ENCODE results near the gene NDUFA3.
A peak's percentile ranks its signal among the peaks of the same experiment; 100 is the strongest.
"Not testable (repeated sequence)": the region's sequence is repeated elsewhere in the genome, so short reads cannot be mapped to it uniquely, and the experiment has no call there.

NDUFA3 gene

DNA sequence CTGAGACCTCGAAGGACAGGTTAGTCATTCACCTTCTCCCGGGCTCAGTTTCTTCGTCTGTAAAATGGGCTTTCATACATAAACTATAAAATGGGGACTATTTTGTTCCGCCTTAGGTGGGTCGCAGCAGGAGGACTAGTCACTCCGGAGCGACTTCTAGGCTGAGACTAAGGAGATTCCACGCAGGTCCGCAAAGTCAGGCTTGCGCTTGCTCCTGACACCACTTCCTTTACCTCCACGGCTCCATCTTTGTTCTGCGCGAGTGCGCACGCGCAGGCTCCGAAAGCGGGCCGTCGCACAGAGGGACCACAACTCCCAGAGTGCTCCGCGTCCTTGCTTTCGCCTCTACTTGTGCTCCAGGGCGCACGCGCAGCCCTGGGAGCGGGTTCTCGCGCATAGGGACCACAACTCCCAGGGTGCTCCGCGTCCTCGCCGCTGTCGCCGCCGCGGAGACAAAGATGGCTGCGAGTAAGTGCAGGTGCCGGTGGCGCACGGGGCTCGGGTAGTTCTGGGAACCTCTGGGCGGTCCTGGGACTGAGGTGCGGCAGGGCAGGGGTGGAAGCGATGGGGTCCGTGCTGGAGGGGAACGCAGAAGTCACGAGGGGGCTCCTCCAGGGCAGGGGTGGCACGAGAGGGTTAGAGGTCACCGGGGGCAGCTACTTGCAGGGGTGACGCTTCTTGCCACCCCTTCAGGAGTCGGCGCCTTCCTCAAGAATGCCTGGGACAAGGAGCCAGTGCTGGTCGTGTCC, at the start of gene NDUFA3:
TSS of gene NDUFA3 (plus strand) at position 435 of the 749 bp plus-strand sequence. CDS start at position 459, 24 bp downstream.
- in situ Hi-C loops (cut with MboI; ENCODE audit: low sequenced_read_pairs): no loop called here
- no peaks in the 10 kb centered on the region for H3K9me3 ChIP-seq
- peaks cover 30% of the 10 kb centered on the region for H3K36me3 ChIP-seq (replicated peaks)
- H3K4me3 ChIP-seq: peak within 1 kb of the TSS; percentile 93
- peak; percentile 94 to 96 for DNase-seq (ENCODE audit: low spot score in 2 of 2)
- no peaks in the 10 kb centered on the region for H3K27me3 ChIP-seq (ENCODE audit: low read depth)
- no peaks in the 10 kb centered on the region for H3K4me1 ChIP-seq

DNA sequence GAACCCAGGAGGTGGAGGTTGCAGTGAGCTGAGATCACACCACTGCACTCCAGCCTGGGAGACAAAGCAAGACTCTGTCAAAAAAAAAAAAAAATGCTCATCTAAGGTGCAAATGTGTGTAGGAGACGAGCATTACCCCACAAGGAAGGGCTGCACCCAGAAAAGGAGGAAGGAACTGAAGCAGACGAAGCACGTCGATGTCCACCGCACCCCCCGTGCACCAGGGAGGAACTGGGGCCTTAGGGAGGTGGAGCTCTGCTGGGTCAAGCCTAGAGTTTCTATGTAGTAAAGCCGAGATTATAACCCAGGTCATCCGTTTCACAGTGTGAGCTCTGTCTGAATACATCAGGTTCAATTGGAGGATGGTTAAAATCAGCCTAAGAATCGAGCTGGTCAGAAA, 40.0 kb upstream of the NDUFA3 start:
- Histone ChIP-seq H3K4me3 (no peak overlapping the region), H3K4me1 (no peaks in the 10 kb centered on the region), H3K9me3 (no peaks in the 10 kb centered on the region), H3K36me3 (replicated peaks) (no peaks in the 10 kb centered on the region), H3K27me3 (ENCODE audit: low read depth) (no peaks in the 10 kb centered on the region)
- DNase-seq (ENCODE audit: low spot score in 2 of 2): no peak
- in situ Hi-C loops (cut with MboI; ENCODE audit: low sequenced_read_pairs): no loop called here

DNA sequence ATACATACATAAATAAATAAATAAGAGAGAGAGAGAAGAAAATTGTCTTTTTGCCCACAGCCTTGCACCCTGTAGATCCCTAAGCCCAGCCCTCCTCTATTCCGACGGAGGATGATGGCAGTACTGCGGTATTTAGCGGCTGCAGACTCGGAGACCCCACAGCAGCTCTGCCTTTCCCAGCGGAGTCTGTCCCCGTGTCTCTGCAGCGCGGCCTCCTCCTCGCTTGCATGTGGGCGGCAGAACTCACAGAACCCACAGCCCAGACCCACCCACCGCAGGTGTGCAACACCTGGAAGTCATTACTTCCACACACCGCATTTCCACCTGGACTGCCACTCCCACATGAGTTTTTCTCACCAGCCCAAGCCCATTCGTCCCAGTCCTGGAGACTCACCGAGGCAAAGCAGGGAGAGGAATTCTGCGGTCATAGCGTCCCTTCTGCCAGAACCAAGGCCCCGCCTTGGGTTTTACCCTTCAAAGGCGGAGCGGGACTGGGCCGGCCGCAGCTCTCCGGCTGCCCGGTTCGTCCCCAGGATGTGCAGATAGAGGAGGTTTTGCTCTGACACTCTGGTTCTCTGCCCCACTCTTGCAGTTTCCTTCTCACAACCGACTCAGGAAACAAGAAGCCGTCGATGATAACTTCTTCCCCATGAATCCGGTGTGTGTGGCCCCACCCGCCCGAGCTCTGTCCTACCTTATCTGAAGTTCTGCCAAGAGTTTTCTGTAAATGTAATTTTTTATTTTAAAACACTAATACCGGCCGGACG, 39.1 kb upstream of the NDUFA3 start, which contains the start of gene VSTM1:
TSS of gene VSTM1 (minus strand) at position 548 of the 767 bp plus-strand sequence. CDS start at position 428, 120 bp downstream.
- DNase-seq (ENCODE audit: low spot score in 2 of 2): no peak
- H3K36me3 ChIP-seq (replicated peaks): no peaks in the 10 kb centered on the region
- no peaks in the 10 kb centered on the region for H3K4me1 ChIP-seq
- no peak within 1 kb of the TSS for H3K4me3 ChIP-seq
- in situ Hi-C loops (cut with MboI; ENCODE audit: low sequenced_read_pairs): no loop called here
- no peaks in the 10 kb centered on the region for H3K9me3 ChIP-seq
- H3K27me3 ChIP-seq (ENCODE audit: low read depth): no peaks in the 10 kb centered on the region

DNA sequence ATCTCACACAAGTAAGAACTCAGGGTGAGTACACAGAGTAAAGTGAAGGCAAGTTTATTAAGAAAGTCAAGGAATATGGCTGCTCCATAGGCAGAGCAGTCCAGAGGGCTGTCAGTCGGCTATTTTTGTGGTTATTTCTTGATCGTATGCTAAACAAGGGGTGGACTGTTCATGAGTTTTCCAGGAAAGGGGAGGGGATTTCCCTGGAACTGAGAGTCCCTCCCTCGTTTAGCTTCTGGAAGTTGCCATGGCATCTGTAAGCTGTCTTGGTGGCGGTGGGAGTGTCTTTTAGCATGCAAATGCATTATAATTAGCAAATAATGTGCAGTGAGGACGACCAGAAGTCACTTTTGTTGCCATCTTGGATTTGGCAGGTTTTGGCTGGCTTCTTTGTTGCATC, 33.2 kb upstream of the NDUFA3 start:
- no peaks in the 10 kb centered on the region for H3K27me3 ChIP-seq (ENCODE audit: low read depth)
- H3K4me3 ChIP-seq: no peak overlapping the region
- no peak for DNase-seq (ENCODE audit: low spot score in 2 of 2)
- H3K9me3 ChIP-seq: no peaks in the 10 kb centered on the region
- in situ Hi-C loops (cut with MboI; ENCODE audit: low sequenced_read_pairs): no loop called here
- no peaks in the 10 kb centered on the region for H3K36me3 ChIP-seq (replicated peaks)
- H3K4me1 ChIP-seq: no peaks in the 10 kb centered on the region

DNA sequence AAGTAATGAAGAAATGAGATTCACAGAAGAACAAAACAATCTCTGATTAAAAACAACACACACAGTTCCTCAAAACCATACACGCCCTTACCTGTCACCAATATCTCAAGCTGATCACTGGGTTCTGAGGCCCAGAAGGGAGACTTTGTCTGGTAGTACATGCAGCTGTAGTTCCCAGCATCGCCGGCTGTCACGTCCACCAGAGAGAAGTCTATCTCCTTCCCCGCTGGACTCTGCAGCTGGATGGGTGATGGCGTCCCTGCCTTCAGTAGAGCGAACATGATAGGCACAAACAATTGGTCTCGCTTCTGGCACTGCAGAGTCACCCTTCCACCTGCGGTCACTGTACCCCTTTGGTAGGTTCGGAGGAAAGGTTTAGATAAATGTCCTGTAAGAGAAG, 28.8 kb upstream of the NDUFA3 start:
- no peaks in the 10 kb centered on the region for H3K27me3 ChIP-seq (ENCODE audit: low read depth)

DNA sequence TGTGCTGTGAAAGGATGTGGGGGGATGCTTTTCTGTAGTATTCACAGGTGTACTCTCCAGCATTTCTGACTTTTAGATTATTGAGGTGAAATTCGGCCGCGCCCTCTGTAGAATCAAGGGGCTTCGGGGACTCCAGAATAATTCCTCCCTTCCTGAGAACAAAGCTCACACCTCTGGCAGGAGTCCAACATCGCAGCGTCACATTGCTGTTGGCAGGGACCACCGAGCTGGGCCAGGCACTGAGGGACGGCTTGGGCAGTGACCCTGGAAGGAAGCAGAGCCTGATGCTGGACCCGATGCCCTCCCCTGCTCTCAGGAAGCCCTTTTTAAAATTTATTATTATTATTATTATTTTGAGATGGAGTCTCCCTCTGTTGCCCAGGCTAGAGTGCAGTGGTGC, 27.8 kb upstream of the NDUFA3 start:
- Histone ChIP-seq H3K27me3 (ENCODE audit: low read depth) (no peaks in the 10 kb centered on the region), H3K9me3 (no peaks in the 10 kb centered on the region), H3K36me3 (replicated peaks) (no peaks in the 10 kb centered on the region), H3K4me3 (no peak overlapping the region), H3K4me1 (no peaks in the 10 kb centered on the region)
- in situ Hi-C loops (cut with MboI; ENCODE audit: low sequenced_read_pairs): no loop called here
- DNase-seq (ENCODE audit: low spot score in 2 of 2): no peak

More for the DNA sequence above, 28.8 kb upstream of the NDUFA3 start:
- Histone ChIP-seq H3K4me1 (no peaks in the 10 kb centered on the region), H3K36me3 (replicated peaks) (no peaks in the 10 kb centered on the region), H3K4me3 (no peak overlapping the region), H3K9me3 (no peaks in the 10 kb centered on the region)
- no peak for DNase-seq (ENCODE audit: low spot score in 2 of 2)
- in situ Hi-C loops (cut with MboI; ENCODE audit: low sequenced_read_pairs): no loop called here

DNA sequence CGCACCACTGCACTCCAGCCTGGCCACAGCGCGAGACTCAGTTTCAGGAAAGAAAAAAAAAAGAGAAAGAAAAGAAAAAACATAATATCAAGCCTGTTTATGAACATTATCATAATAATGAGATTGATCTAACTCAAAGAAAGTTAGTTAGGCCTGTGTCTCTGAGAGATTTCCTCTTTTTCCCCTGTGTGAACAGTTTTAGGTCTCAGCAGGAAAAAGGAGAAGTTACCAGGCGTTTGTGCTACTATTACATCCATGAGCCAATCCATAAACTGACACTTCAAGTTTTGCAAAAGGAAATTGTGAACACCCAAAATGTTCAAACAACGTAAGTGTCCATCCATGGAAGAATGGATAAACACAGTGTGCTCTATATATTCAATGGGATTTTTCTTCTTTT, 25.3 kb upstream of the NDUFA3 start:
- H3K4me3 ChIP-seq: no peak overlapping the region
- H3K36me3 ChIP-seq (replicated peaks): no peaks in the 10 kb centered on the region
- no peaks in the 10 kb centered on the region for H3K27me3 ChIP-seq (ENCODE audit: low read depth)
- no peaks in the 10 kb centered on the region for H3K4me1 ChIP-seq
- no peak for DNase-seq (ENCODE audit: low spot score in 2 of 2)
- no peaks in the 10 kb centered on the region for H3K9me3 ChIP-seq
- in situ Hi-C loops (cut with MboI; ENCODE audit: low sequenced_read_pairs): no loop called here

DNA sequence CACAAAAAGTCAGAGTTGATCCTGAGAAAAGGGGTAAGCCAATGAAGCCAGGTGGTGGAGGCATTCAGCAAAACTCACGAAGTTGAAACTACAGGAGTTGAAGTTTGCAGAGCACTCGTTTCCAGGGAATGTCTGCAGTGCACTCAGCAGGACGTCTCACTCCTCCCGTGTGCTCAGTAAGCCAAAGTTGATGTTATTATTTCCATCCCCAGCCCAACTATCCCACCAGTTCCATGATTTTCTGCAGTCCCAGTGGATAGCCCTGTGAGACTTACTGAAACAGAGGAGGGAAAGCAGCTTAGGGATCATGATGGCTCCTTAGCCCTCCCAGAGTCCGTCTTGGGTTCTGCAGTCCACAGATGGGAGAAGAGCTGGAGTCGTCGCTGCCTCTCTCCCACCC, 21.6 kb upstream of the NDUFA3 start, which contains the start of gene TARM1:
TSS of gene TARM1 (minus strand) at position 334 of the 400 bp plus-strand sequence. CDS start at position 309, 25 bp downstream.
- H3K4me3 ChIP-seq: no peak within 1 kb of the TSS
- H3K9me3 ChIP-seq: no peaks in the 10 kb centered on the region
- no peaks in the 10 kb centered on the region for H3K36me3 ChIP-seq (replicated peaks)
- H3K27me3 ChIP-seq (ENCODE audit: low read depth): no peaks in the 10 kb centered on the region
- DNase-seq (ENCODE audit: low spot score in 2 of 2): no peak
- in situ Hi-C loops (cut with MboI; ENCODE audit: low sequenced_read_pairs): no loop called here
- H3K4me1 ChIP-seq: no peaks in the 10 kb centered on the region

DNA sequence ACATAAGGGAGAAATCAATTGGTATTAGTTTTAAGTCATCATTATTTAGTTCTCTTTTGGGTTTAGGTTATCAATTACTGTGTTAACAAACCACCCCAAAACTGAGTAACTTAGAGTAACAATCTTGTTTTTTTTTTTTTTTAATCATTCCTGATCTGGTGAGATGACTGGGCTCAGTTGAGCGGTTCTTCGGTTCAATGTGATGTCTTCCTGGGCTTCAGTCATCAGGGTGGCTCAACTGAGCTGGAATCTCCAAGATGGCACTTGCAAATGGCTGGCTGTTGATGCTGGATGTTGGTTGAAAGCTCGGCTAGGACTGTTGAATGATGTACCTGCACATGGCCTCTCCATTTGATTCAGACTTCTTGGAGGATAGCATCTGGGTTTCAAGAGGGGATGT, 18.2 kb upstream of the NDUFA3 start:
- in situ Hi-C loops (cut with MboI; ENCODE audit: low sequenced_read_pairs): no loop called here
- no peak overlapping the region for H3K4me3 ChIP-seq
- no peak for DNase-seq (ENCODE audit: low spot score in 2 of 2)
- no peaks in the 10 kb centered on the region for H3K9me3 ChIP-seq
- 0 out of 2 replicates have a peak, but pooled peaks cover 2% of the 10 kb centered on the region for H3K27me3 ChIP-seq (ENCODE audit: low read depth)
- H3K4me1 ChIP-seq: no peaks in the 10 kb centered on the region
- no peaks in the 10 kb centered on the region for H3K36me3 ChIP-seq (replicated peaks)

DNA sequence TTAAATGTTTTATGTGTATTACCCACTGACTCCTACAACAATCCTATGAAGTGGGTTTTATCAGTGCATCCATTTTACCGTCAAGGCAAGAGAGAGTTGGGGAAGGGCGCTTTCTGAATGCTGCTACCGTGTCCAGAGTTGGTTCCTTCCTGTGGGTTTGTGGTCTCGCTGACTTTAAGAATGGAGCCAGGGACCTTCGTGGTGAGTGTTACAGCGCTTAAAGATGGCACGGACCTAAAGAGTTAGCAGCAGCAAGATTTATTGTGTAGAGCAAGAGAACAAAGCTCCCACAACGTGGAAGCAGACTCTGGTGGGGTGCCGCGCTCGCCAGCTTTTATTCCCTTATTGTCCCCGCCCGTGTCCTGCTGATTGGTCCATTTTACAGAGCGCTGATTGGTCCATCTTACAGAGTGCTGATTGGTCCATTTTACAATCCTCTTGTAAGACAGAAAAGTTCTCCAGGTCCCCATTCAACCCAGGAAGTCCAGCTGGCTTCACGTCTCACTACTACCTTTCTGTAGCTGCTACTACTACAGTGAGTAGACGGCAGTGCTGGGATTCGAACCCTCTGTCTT, 8.1 kb upstream of the NDUFA3 start:
- DNase-seq (ENCODE audit: low spot score in 2 of 2): no peak
- Histone ChIP-seq H3K36me3 (replicated peaks) (no peaks in the 10 kb centered on the region), H3K4me3 (no peak overlapping the region), H3K4me1 (no peaks in the 10 kb centered on the region), H3K27me3 (ENCODE audit: low read depth) (no peaks in the 10 kb centered on the region), H3K9me3 (no peaks in the 10 kb centered on the region)
- in situ Hi-C loops (cut with MboI; ENCODE audit: low sequenced_read_pairs): no loop called here

DNA sequence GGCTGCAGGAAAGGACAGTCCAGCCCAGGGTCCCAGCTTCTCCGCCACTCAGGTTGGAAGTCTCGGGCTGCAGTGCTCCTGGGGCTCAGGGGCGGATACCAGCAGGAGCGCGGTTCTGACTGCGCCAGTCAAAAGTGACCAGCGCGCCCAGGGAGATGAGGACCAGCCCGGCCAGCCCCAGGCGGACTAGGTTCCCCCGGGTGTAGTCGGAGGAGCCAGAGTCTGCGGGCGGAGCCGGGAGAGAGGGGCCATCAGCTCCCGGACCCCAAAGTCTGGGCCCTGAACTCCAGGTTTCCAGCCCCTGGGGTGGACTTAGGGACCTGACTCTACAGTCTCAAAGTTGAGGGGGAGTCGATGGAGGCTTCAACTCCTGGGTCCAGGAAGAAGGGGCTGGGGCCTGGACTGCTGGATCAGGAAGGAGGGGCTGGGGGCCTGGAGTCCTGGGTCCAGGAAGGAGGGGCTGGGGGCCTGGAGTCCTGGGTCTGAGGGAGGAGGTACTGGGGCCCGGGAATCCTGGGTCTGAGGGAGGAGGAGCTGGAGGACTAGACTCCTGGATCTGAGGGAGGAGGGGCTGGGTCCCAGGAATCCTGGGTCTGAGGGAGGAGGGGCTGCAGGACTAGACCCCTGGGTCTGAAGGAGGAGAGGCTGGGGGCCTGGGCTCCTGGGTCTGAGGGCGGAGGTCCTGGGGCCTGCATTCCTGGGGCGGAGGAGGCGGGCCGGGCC, 7.4 kb upstream of the NDUFA3 start:
- no peaks in the 10 kb centered on the region for H3K4me1 ChIP-seq
- no peaks in the 10 kb centered on the region for H3K27me3 ChIP-seq (ENCODE audit: low read depth)
- no peak overlapping the region for H3K4me3 ChIP-seq
- no peaks in the 10 kb centered on the region for H3K36me3 ChIP-seq (replicated peaks)
- no peaks in the 10 kb centered on the region for H3K9me3 ChIP-seq
- in situ Hi-C loops (cut with MboI; ENCODE audit: low sequenced_read_pairs): no loop called here
- DNase-seq (ENCODE audit: low spot score in 2 of 2): no peak

DNA sequence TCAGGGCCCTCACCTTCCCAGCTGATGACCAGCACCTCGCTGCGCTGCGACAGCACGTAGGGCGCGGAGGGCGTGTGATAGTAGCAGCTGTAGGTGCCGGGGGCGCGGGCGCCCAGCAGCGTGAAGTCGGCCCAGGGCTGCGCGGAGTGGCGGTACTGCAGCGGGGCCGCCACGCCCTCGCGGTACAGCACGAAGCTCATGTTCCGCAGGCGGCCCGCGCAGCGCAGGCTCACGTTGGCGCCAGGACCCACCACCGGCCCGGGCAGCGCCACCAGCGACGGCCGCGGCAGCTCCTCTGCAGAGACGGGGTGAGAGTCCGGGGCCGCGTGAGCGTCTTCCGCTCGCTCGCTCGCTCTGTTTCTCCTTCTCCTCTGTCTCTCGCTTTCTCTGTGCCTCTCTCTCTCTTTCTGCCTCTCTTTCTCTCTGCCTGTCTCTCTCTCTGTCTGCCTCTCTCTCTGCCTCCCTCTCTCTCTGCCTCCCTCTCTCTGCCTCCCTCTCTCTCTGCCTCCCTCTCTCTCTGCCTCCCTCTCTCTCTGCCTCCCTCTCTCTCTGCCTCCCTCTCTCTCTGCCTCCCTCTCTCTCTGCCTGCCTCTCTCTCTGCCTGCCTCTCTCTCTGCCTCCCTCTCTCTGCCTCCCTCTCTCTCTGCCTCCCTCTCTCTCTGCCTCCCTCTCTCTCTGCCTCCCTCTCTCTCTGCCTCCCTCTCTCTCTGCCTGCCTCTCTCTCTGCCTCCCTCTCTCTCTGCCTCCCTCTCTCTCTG, 6.6 kb upstream of the NDUFA3 start:
- in situ Hi-C loops (cut with MboI; ENCODE audit: low sequenced_read_pairs); H3K36me3 ChIP-seq (replicated peaks); DNase-seq (ENCODE audit: low spot score in 2 of 2): not testable (repeated sequence)

DNA sequence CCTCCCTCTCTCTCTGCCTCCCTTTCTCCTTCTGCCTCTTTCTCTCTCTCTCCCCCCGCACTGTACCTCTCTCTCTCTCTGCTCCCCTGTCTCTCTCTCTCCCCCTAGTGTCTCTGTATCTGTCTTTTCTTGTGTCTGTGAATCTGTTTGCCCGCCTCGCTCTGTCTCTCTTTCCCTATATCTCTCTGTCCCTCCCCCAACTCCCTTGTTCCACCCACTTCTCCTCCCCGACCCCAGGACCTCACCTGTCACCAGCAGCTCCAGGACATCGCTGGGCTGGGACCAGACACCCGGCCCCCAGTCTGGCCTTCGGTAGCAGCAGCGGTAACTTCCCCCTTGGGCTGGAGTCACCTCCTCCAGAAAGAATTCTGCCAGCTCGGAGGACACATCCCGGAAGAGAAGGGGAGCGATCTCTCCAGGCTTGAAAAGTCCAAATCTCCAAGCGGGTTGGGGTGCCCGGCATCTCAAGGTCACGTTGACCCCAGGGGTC, 6.0 kb upstream of the NDUFA3 start:
- Histone ChIP-seq H3K4me1 (no peaks in the 10 kb centered on the region), H3K9me3 (no peaks in the 10 kb centered on the region), H3K4me3 (peak overlapping the region; percentile 11; the same call in 1 of the 2 replicates), H3K27me3 (ENCODE audit: low read depth) (no peaks in the 10 kb centered on the region), H3K36me3 (replicated peaks) (no peaks in the 10 kb centered on the region)
- in situ Hi-C loops (cut with MboI; ENCODE audit: low sequenced_read_pairs): no loop called here
- no peak for DNase-seq (ENCODE audit: low spot score in 2 of 2)

More for the DNA sequence above, 6.6 kb upstream of the NDUFA3 start:
- H3K9me3 ChIP-seq; H3K4me1 ChIP-seq; H3K27me3 ChIP-seq (ENCODE audit: low read depth); H3K4me3 ChIP-seq: not testable (repeated sequence)
